ENCODE measurements around the gene ADAM33. TPM values are rescaled to one million over a fixed set of nuclear protein-coding genes. Genes with fewer than 3 reads are reported as not detected.

Gene ADAM33
- total RNA-seq, 1 donor = 68.6 TPM

DNA sequence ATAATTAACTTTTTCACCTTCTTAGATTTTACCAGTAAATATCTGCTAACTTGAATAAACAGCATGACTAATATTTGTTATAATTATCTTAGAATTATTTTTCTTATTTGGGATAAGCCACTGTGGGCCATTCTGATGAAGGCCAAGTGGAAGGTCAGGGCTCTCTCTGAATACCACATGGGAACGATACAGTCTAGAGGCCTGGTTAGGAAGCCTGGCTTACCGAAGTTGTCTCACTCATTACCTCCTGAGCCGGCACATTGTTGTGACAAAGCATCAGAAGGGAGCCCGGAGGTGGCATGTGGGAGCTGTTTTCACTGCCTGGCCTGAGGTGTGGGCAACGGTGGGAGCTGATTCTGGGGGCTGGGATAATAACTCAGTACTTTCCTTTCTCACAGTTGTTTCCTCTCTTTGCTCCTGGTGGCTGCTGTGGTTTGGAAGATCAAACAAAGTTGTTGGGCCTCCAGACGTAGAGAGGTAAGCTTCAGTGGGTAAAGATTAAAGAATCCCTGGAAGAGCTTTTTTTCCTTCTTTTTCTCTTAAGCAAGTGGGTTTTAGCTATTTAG lies 47.8 kb downstream of the ADAM33 start:
- no peak for DNase-seq (ENCODE audit: low read depth)
- H3K4me3 ChIP-seq (ENCODE audit: low read depth, low read length) = no peak overlapping the region
- TF ChIP-seq, protein P1, sequence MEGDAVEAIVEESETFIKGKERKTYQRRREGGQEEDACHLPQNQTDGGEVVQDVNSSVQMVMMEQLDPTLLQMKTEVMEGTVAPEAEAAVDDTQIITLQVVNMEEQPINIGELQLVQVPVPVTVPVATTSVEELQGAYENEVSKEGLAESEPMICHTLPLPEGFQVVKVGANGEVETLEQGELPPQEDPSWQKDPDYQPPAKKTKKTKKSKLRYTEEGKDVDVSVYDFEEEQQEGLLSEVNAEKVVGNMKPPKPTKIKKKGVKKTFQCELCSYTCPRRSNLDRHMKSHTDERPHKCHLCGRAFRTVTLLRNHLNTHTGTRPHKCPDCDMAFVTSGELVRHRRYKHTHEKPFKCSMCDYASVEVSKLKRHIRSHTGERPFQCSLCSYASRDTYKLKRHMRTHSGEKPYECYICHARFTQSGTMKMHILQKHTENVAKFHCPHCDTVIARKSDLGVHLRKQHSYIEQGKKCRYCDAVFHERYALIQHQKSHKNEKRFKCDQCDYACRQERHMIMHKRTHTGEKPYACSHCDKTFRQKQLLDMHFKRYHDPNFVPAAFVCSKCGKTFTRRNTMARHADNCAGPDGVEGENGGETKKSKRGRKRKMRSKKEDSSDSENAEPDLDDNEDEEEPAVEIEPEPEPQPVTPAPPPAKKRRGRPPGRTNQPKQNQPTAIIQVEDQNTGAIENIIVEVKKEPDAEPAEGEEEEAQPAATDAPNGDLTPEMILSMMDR (IDR thresholded peaks at IDR 0.05; ENCODE audit: insufficient read depth, low read length) = no peak

GRCh38 chr20:3632311-3633004 lies 49.4 kb downstream of the ADAM33 start:
- DNase-seq (ENCODE audit: low read depth) = no peak
- TF ChIP-seq, protein P1 (IDR thresholded peaks at IDR 0.05; ENCODE audit: insufficient read depth, low read length) = no peak
- H3K4me3 ChIP-seq (ENCODE audit: low read depth, low read length) = no peak overlapping the region

DNA sequence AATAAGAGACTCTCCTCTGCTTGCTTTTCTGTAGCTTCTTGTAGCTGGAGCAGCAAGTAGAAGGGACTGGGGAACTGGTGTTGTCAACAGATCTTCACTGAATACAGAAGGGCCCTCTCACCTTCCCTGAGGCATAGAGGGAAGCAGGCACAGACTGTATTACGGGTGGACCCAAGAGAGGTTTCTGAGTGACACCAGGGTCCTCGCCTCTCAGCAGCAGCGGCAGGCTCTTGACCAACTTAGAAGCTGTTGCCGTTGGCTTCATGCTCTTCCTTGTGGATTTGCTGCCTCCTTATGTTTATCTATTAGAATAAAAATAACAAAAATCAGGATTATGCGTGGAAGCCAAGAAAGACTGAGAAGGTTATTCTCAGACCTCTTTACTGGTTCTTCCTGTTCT lies 50.3 kb downstream of the ADAM33 start:
- H3K4me3 ChIP-seq (ENCODE audit: low read depth, low read length) = no peak overlapping the region
- TF ChIP-seq, protein P1 (IDR thresholded peaks at IDR 0.05; ENCODE audit: insufficient read depth, low read length) = no peak
- DNase-seq (ENCODE audit: low read depth) = no peak

GRCh38 chr20:3630429-3630828 lies 51.4 kb downstream of the ADAM33 start:
- DNase-seq (ENCODE audit: low read depth) = no peak
- TF ChIP-seq, protein P1 (IDR thresholded peaks at IDR 0.05; ENCODE audit: insufficient read depth, low read length) = no peak
- H3K4me3 ChIP-seq (ENCODE audit: low read depth, low read length) = no peak overlapping the region

- TF ChIP-seq, protein P1 (IDR thresholded peaks at IDR 0.05; ENCODE audit: insufficient read depth, low read length) = no peak
- no peak overlapping the region for H3K4me3 ChIP-seq (ENCODE audit: low read depth, low read length)
- no peak for DNase-seq (ENCODE audit: low read depth)
These were observed 51.9 kb downstream of the ADAM33 start for GRCh38 chr20:3629893-3630292.

DNA sequence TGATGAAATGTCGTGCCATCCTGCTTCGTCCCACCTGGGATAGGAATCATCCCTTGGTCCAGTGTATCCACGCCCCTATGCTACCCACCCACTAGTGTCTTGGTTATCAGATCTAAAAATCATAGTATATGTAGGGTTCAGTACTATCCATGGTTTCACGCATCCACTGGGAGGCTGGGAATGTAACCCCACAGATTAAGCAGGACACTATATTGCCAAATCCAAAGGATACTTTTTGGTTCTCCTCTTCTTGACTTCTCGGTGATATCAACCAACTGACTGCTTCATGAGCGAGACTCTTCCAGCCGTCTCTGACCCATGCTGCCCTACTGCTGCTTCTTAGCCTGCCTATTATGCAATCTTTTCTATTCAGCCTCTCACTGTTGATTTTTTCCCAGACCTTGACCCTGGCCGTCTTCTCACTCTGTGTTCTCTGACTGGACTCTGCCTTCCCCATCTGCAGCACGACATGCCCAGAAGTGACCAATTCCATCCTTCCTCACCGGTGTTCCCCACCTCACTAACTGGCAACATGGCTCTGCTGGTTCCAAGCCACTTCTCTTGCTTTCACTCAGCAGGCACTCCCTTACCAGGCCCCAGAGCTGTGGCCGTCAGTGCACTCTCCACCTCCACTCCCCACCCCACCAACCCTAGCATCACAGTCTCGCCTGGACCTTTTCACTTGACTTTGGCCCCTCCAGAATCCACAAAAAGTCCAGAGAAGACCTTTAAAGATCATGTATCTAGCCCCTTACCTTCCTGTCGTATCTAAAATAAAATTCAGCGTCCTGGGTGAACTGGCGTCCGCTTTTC lies 53.1 kb downstream of the ADAM33 start:
- no peak overlapping the region for H3K4me3 ChIP-seq (ENCODE audit: low read depth, low read length)
- DNase-seq (ENCODE audit: low read depth) = no peak
- TF ChIP-seq, protein P1 (IDR thresholded peaks at IDR 0.05; ENCODE audit: insufficient read depth, low read length) = no peak

Measured in fibroblast of the aortic adventitia (primary cell).